HCT116 (cell line): ENCODE data around the gene GREB1L.

Experiments
- CEBPB ChIP-seq: IDR thresholded peaks from 2 replicates; pipeline ENCODE4 v1.6.1; 2012; ENCODE audit warnings: low read depth
- CTCF ChIP-seq, 3 experiments: fragments of 200-600 bp in 1 of 3; sonication (generic) in 1 of 3; IDR thresholded peaks in 2 of 3; conservative IDR thresholded peaks in 1 of 3; 2 replicates each; pipeline ENCODE4 v1.5.1; 2012 to 2017; ENCODE audit warnings: low read depth in 2 of 3, low read length in 2 of 3, antibody characterized with exemption in 1 of 3, borderline replicate concordance in 1 of 3, control low read depth in 1 of 3, mild to moderate bottlenecking in 1 of 3, mixed read lengths in 1 of 3, mixed run types in 1 of 3, moderate library complexity in 1 of 3; ENCODE audit not compliant: insufficient read depth in 1 of 3
- EZH2 ChIP-seq: fragments of 200-600 bp; sonication (generic); IDR thresholded peaks from 2 replicates; pipeline ENCODE4 v1.6.1; 2017; ENCODE audit warnings: antibody characterized with exemption, mixed run types
- EZH2phosphoT487 ChIP-seq: fragments of 200-600 bp; IDR thresholded peaks from 2 replicates; pipeline ENCODE4 v1.6.1; 2018; ENCODE audit warnings: antibody characterized with exemption, borderline replicate concordance
- JUND ChIP-seq: IDR thresholded peaks from 2 replicates; pipeline ENCODE4 v1.6.1; 2012
- MAX ChIP-seq: IDR thresholded peaks from 2 replicates; pipeline ENCODE4 v1.6.1; 2012
- POLR2A ChIP-seq: IDR thresholded peaks from 2 replicates; pipeline ENCODE4 v1.7.0; 2011; ENCODE audit warnings: borderline replicate concordance; ENCODE audit not compliant: insufficient read depth, insufficient read length; ENCODE audit errors: extremely low read depth
- ZBTB33 ChIP-seq: IDR thresholded peaks from 2 replicates; pipeline ENCODE4 v1.6.1; 2011; ENCODE audit warnings: mild to moderate bottlenecking, low read length, moderate library complexity; ENCODE audit not compliant: insufficient replicate concordance; ENCODE audit errors: extremely low read depth

GRCh38 chr18:21254576-21254975, 12.5 kb downstream of the GREB1L start:
- TF ChIP-seq POLR2A, result no peak
- no peak for TF ChIP-seq EZH2
- TF ChIP-seq MAX, result no peak
- no peak for TF ChIP-seq EZH2phosphoT487
- no peak for TF ChIP-seq JUND
- no peak for TF ChIP-seq CEBPB
- no peak for TF ChIP-seq CTCF (IDR thresholded peaks at IDR 0.05 in 2 of 3, conservative IDR thresholded peaks at IDR 0.05 in 1 of 3; ENCODE audit: borderline replicate concordance in 1 of 3, insufficient read depth in 1 of 3, low read depth in 2 of 3, low read length in 2 of 3)
- no peak for TF ChIP-seq ZBTB33
